Activated B cell treated with CpG ODN at 0.5 μM for 24 hours (primary cell): Measurements from ENCODE around the gene GZMM. TPM values are rescaled to one million over a fixed set of nuclear protein-coding genes. Genes with fewer than 3 reads are reported as not detected.
A peak's percentile ranks its signal among the peaks of the same experiment; 100 is the strongest.

Source experiments
- ATAC-seq: fragments of 200-7000 bp; cut with Tn5 transposase; one replicate; pipeline ENCODE4 v1.10.0; 2021; ENCODE audit warnings: low read depth, mild to moderate bottlenecking, moderate library complexity
- CTCF ChIA-PET: fragments of 350-600 bp; sonication (Branson Sonifier 250); formaldehyde crosslinking; loops from one replicate; lab custom pipeline; 2021; ENCODE audit warnings: antibody characterized with exemption; lab: Charles Lee
- POLR2A ChIA-PET: fragments of 350-600 bp; sonication (Branson Sonifier 250); formaldehyde crosslinking; loops from one replicate; lab custom pipeline; 2021; ENCODE audit warnings: antibody characterized with exemption; lab: Charles Lee
- DNase-seq: peaks from one replicate; pipeline ENCODE4 v3.0.0; 2022
- H3K27ac Mint-ChIP-seq: one replicate; pipeline ENCODE4 v1.8.0; 2020; ENCODE audit warnings: mixed read lengths
- H3K27me3 Mint-ChIP-seq: one replicate; pipeline ENCODE4 v1.8.0; 2021; ENCODE audit warnings: mixed read lengths
- H3K36me3 Mint-ChIP-seq: one replicate; pipeline ENCODE4 v1.8.0; 2021; ENCODE audit warnings: low read depth, mixed read lengths
- H3K4me1 Mint-ChIP-seq: one replicate; pipeline ENCODE4 v1.8.0; 2021; ENCODE audit warnings: mixed read lengths
- H3K4me3 Mint-ChIP-seq: one replicate; pipeline ENCODE4 v1.8.0; 2020; ENCODE audit warnings: mild to moderate bottlenecking, mixed read lengths
- H3K9me3 Mint-ChIP-seq: one replicate; pipeline ENCODE4 v1.8.0; 2020; ENCODE audit warnings: mixed read lengths
- intact Hi-C: fragments of 100-400 bp; cut with micrococcal nuclease; formaldehyde crosslinking; loops from one replicate; pipeline ENCODE4 v1.15.1; 2024
- total RNA-seq: library from RNA; stranded (reverse); gene quantifications from 2 replicates; pipeline ENCODE4 v1.2.3, GENCODE V29; 2022
- TF ChIP-seq, protein P1 (sequence below): fragments of 200-600 bp; IDR thresholded peaks from one replicate; pipeline ENCODE4 v1.8.0; 2022; ENCODE audit warnings: antibody characterized with exemption, mild to moderate bottlenecking

The GZMM gene
- total RNA-seq, 1 donor from 2014 or later, result not detected

GRCh38 chr19:518598-519231, 25.1 kb upstream of the GZMM start:
- TF ChIP-seq, protein P1, sequence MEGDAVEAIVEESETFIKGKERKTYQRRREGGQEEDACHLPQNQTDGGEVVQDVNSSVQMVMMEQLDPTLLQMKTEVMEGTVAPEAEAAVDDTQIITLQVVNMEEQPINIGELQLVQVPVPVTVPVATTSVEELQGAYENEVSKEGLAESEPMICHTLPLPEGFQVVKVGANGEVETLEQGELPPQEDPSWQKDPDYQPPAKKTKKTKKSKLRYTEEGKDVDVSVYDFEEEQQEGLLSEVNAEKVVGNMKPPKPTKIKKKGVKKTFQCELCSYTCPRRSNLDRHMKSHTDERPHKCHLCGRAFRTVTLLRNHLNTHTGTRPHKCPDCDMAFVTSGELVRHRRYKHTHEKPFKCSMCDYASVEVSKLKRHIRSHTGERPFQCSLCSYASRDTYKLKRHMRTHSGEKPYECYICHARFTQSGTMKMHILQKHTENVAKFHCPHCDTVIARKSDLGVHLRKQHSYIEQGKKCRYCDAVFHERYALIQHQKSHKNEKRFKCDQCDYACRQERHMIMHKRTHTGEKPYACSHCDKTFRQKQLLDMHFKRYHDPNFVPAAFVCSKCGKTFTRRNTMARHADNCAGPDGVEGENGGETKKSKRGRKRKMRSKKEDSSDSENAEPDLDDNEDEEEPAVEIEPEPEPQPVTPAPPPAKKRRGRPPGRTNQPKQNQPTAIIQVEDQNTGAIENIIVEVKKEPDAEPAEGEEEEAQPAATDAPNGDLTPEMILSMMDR, result no peak
- peaks cover 3% of the 10 kb centered on the region for H3K4me1 Mint-ChIP-seq
- H3K27ac Mint-ChIP-seq, result no peak overlapping the region
- DNase-seq, result no peak
- CTCF ChIA-PET, result no interaction called here
- POLR2A ChIA-PET, result interaction anchor here (0.5 to 1.1 kb wide), 3 partner anchors 9 to 31 kb away, joined by 4 to 10 read pairs (median 6); no protein-coding TSS in a partner anchor
- no peaks in the 10 kb centered on the region for H3K9me3 Mint-ChIP-seq
- intact Hi-C loops, result no loop called here
- ATAC-seq, result peak; percentile 74
- H3K27me3 Mint-ChIP-seq, result peaks cover 1% of the 10 kb centered on the region
- no peak overlapping the region for H3K4me3 Mint-ChIP-seq
- H3K36me3 Mint-ChIP-seq, result peaks cover 5% of the 10 kb centered on the region

GRCh38 chr19:519449-519865, 24.4 kb upstream of the GZMM start:
- CTCF ChIA-PET, result no interaction called here

GRCh38 chr19:522726-523125, 21.1 kb upstream of the GZMM start:
- peaks cover 7% of the 10 kb centered on the region for H3K27me3 Mint-ChIP-seq
- ATAC-seq (no peak), DNase-seq (no peak)
- no peaks in the 10 kb centered on the region for H3K4me1 Mint-ChIP-seq
- TF ChIP-seq, protein P1, result no peak
- no peak overlapping the region for H3K27ac Mint-ChIP-seq
- intact Hi-C loops, result no loop called here
- POLR2A ChIA-PET, result interaction anchor here (1.1 kb wide), 1 partner anchor 12 kb away, joined by 3 read pairs; no protein-coding TSS in a partner anchor
- H3K9me3 Mint-ChIP-seq, result no peaks in the 10 kb centered on the region
- H3K4me3 Mint-ChIP-seq, result no peak overlapping the region
- no peaks in the 10 kb centered on the region for H3K36me3 Mint-ChIP-seq
- CTCF ChIA-PET, result interaction anchor here (1.1 kb wide), 1 partner anchor 12 kb away, joined by 4 read pairs; no protein-coding TSS in a partner anchor

More at GRCh38 chr19:519449-519865, 24.4 kb upstream of the GZMM start:
- Mint-ChIP-seq H3K9me3 (no peaks in the 10 kb centered on the region), H3K4me3 (no peak overlapping the region), H3K27me3 (peaks cover 1% of the 10 kb centered on the region), H3K36me3 (no peaks in the 10 kb centered on the region), H3K4me1 (no peaks in the 10 kb centered on the region), H3K27ac (no peak overlapping the region)
- intact Hi-C loops, result no loop called here
- POLR2A ChIA-PET, result interaction anchor here (1.1 to 1.2 kb wide), 2 partner anchors 9 to 11 kb away, joined by 3 to 10 read pairs; no protein-coding TSS in a partner anchor
- DNase-seq (no peak), ATAC-seq (no peak)
- TF ChIP-seq, protein P1, result no peak

GRCh38 chr19:524062-524674, 19.7 kb upstream of the GZMM start:
- Mint-ChIP-seq H3K4me1 (no peaks in the 10 kb centered on the region), H3K36me3 (no peaks in the 10 kb centered on the region), H3K27me3 (peaks cover 7% of the 10 kb centered on the region), H3K9me3 (no peaks in the 10 kb centered on the region), H3K4me3 (no peak overlapping the region), H3K27ac (no peak overlapping the region)
- ChIA-PET CTCF (no interaction called here), POLR2A (no interaction called here)
- intact Hi-C loops, result no loop called here
- ATAC-seq (peak; percentile 18), DNase-seq (no peak)
- TF ChIP-seq, protein P1, result no peak

DNA sequence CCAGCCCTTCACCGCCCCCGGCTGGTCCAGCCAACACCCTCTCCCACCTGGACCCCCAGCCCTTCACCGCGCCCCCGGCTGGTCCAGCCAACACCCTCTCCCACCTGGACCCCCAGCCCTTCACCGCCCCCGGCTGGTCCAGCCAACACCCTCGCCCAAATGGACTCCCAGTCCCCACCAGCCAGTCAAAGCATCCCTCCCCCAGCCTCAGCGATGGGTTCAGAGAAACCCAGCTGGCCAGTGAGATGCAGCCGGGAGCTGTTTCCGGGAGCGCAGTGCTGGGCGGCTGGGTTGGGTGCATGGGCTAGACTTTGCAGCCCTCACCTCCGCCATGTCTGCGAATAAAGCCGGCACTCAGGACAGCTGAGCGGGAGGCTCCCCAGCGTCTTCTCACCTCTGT, 18.8 kb upstream of the GZMM start:
- H3K9me3 Mint-ChIP-seq, result no peaks in the 10 kb centered on the region
- no peak overlapping the region for H3K4me3 Mint-ChIP-seq
- ATAC-seq, result no peak
- no peaks in the 10 kb centered on the region for H3K36me3 Mint-ChIP-seq
- POLR2A ChIA-PET, result no interaction called here
- intact Hi-C loops, result no loop called here
- TF ChIP-seq, protein P1, result no peak
- no peak overlapping the region for H3K27ac Mint-ChIP-seq
- peaks cover 7% of the 10 kb centered on the region for H3K27me3 Mint-ChIP-seq
- CTCF ChIA-PET, result no interaction called here
- no peaks in the 10 kb centered on the region for H3K4me1 Mint-ChIP-seq
- DNase-seq, result no peak
